AML-193 (cell line): Measurements from ENCODE around the gene DBN1.

ENCODE experiments used
- DNase-seq, 2 experiments: peaks; one replicate each; lab custom pipeline; 2025; lab: John Stamatoyannopoulos, UW

DBN1 gene

GRCh38 chr5:177472460-177473442 lies 683 bp downstream of the DBN1 start:
- DNase-seq, result no peak

GRCh38 chr5:177471610-177472356 lies 1.7 kb downstream of the DBN1 start:
- no peak for DNase-seq

- no peak for DNase-seq
These were observed 2.5 kb downstream of the DBN1 start for GRCh38 chr5:177470759-177471536.

GRCh38 chr5:177469750-177470525 lies 3.5 kb downstream of the DBN1 start:
- no peak for DNase-seq

GRCh38 chr5:177468685-177469628 lies 4.5 kb downstream of the DBN1 start:
- DNase-seq, result no peak

GRCh38 chr5:177468329-177468684 lies 5.1 kb downstream of the DBN1 start:
- DNase-seq, result no peak

DNA sequence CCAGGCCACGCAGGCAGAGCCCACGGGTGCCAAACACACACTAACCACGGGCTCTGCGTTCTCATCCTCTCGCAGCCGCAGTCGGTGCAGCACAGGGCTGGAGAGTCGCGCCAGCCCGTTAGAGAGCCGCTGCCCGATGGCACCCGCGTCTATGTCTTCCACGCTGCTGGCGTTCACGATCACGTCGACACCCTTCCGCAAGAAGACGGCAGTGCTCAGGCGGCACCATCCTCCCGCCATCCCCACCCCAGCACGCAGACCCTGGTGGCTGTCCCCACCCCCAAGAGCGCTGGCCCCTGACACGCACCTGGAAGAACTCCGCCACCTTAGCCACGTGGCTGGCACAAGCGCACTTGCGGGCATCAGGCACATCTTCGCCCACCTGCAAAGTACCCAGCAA lies 6.0 kb downstream of the DBN1 start:
- no peak for DNase-seq

DNA sequence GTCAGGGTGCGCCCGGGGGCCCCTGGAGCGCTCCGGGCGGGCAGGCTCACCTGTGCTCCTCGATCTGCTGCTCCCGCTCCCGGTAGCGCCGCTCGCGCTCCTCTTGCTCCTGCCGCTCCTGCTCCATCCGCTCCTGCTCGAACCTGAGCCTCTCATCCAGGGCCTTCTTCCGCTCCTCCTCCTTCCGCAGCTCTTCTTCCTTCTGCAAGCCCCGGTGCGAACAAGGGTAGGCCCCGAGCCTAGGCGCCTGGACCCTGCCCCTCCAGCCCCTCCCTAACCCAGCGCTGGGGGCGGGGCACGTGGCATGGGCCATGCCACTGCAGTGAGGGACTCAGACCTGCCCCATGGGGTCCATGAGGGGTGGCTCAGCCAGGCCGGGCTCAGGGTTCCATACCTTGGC lies 6.6 kb downstream of the DBN1 start:
- DNase-seq, result no peak

- DNase-seq, result no peak
These were observed 8.4 kb downstream of the DBN1 start for GRCh38 chr5:177465044-177465443.

- DNase-seq, result peak; percentile 64 to 72
These were observed 11.3 kb downstream of the DBN1 start for GRCh38 chr5:177462021-177462670.

GRCh38 chr5:177459819-177460628 lies 13.4 kb downstream of the DBN1 start:
- DNase-seq, result no peak

DNA sequence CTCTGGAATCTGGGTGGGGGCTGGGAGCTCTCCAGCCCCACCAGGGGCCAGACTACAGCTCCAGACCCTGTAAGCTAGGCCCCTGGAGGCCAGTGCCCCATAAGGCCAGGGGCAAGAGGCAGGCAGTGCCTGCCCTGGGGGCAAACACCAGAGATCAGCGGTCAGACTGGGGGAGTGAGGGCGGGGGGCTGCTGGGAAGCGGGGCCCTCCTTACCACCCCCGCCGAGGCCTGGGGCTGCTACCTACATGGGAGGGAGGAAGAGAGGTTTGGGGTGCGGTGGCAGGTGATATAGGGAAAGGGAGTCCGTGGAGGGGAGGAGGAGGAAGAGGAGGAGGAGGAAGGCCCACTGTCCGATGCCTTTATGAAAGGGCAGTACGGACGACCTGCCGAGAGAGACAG lies 14.1 kb downstream of the DBN1 start:
- DNase-seq, result no peak

DNA sequence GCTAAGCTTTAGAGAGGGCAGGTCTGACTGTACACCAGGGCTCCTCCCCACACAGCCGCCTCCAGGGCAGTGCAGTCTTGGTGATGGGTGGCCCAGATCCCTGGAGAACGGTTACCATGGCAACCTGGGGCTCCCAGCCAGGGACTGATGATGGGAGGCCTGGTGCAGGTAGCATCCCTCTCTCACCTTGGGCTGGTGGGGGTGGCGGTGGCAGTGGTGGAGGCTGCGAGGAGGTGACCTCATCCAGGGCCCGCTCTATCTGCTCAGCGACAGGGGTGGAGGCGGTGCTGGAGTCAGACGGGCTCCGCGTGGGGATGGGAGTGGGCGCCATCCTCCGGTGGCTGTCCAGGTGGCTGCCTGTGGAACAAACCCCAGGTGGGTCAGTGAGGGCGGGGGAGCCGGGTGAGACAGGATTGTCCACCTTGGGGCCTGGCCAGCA lies 14.5 kb downstream of the DBN1 start:
- no peak for DNase-seq

GRCh38 chr5:177457852-177458681 lies 15.4 kb downstream of the DBN1 start:
- DNase-seq, result no peak

DNA sequence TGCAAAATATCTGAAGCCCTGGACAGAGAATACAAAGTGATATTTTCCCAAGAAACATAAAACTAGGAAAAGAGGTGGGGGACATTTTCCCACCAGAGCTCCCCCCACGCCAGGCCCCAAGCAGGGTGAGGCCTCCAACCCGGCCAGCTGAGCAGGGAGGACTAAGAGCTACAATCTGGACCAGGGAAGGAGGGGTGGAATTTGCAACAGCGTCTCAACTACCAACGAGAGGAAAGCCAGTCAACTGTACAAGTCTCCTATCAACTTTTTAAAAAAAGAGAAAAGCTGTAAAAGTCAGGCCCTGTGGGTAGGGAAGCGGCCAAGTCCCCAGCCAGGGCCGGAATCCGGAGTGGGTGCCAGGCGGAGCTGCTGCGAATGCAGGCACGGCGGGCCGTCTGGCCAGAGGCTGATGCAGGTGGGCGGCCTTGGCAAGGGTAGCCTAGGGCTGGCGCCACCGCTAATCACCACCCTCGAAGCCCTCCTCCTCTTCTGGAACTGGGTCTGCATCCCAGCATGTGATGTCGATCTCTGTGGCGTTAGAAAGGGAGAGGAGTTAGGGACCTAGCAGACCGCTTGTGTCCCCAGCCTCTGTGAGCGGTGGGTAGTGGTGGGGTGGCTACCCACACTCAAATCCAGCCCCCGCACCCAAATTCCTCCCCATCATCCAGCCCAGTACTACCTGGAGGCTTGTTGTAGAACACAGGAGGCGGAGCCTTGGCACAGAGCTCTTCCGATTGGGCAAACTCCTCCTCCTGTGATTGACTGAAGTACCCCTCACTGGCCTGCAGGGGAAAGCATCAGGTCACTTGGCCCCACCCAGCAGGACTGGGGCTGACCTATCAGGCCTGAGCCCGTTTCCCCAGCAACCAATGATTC lies 16.2 kb downstream of the DBN1 start:
- peak; percentile 92 to 95 for DNase-seq

GRCh38 chr5:177456591-177456964 lies 16.9 kb downstream of the DBN1 start:
- DNase-seq, result no peak
